H9 (cell line): Measurements from ENCODE around the gene TEC. TPM values are rescaled to one million over a fixed set of nuclear protein-coding genes. Genes with fewer than 3 reads are reported as not detected.

Source experiments
- DNase-seq: peaks from one replicate; pipeline ENCODE4 v3.0.0-alpha.2; 2017
- H2AFZ ChIP-seq: one replicate; pipeline ENCODE4 v1.6.1; 2013; ENCODE audit warnings: mild to moderate bottlenecking, low read length, control low read depth, moderate library complexity
- H2AK5ac ChIP-seq: 2 replicates; pipeline ENCODE4 v1.6.1; 2013; ENCODE audit warnings: low read length, control low read depth, mixed read lengths; ENCODE audit not compliant: insufficient read length
- H2BK120ac ChIP-seq: one replicate; pipeline ENCODE4 v1.6.1; 2013; ENCODE audit warnings: low read depth, mild to moderate bottlenecking, low read length, control low read depth, inconsistent platforms; ENCODE audit not compliant: poor library complexity, severe bottlenecking
- H2BK12ac ChIP-seq: 2 replicates; pipeline ENCODE4 v1.6.1; 2013; ENCODE audit warnings: low read length, control low read depth, mixed read lengths, low read depth; ENCODE audit not compliant: insufficient read length
- H2BK15ac ChIP-seq: 2 replicates; pipeline ENCODE4 v1.6.1; 2013; ENCODE audit warnings: low read depth, low read length, control low read depth
- H2BK20ac ChIP-seq: one replicate; pipeline ENCODE4 v1.6.1; 2013; ENCODE audit warnings: low read depth, mild to moderate bottlenecking, low read length, control low read depth, inconsistent platforms; ENCODE audit not compliant: poor library complexity, severe bottlenecking
- H2BK5ac ChIP-seq: 2 replicates; pipeline ENCODE4 v1.6.1; 2013; ENCODE audit warnings: low read length, control low read depth, mixed read lengths; ENCODE audit not compliant: insufficient read length
- H3K14ac ChIP-seq: 2 replicates; pipeline ENCODE4 v1.6.1; 2013; ENCODE audit warnings: low read length, control low read depth; ENCODE audit not compliant: insufficient read depth
- H3K18ac ChIP-seq: 2 replicates; pipeline ENCODE4 v1.6.1; 2013; ENCODE audit warnings: low read depth, mild to moderate bottlenecking, mixed read lengths, low read length, control low read depth; ENCODE audit not compliant: insufficient read length
- H3K23ac ChIP-seq: 2 replicates; pipeline ENCODE4 v1.6.1; 2013; ENCODE audit warnings: low read length, control low read depth, mixed read lengths, low read depth; ENCODE audit not compliant: insufficient read length
- H3K23me2 ChIP-seq: 2 replicates; pipeline ENCODE4 v1.6.1; 2013; ENCODE audit warnings: low read depth, mild to moderate bottlenecking, mixed read lengths, low read length, control low read depth; ENCODE audit not compliant: insufficient read length, poor library complexity, severe bottlenecking
- H3K27ac ChIP-seq: 2 replicates; pipeline ENCODE4 v1.5.1; 2013; ENCODE audit warnings: low read length, control low read depth, mixed read lengths, low read depth; ENCODE audit not compliant: insufficient read length
- H3K27me3 ChIP-seq: 2 replicates; pipeline ENCODE4 v1.6.1; 2013; ENCODE audit warnings: low read length, control low read depth, inconsistent platforms; ENCODE audit not compliant: insufficient read depth
- H3K4ac ChIP-seq: 2 replicates; pipeline ENCODE4 v1.6.1; 2013; ENCODE audit warnings: low read depth, mild to moderate bottlenecking, control low read depth, inconsistent platforms, low read length, moderate library complexity
- H3K4me1 ChIP-seq: 2 replicates; pipeline ENCODE4 v1.6.1; 2013; ENCODE audit warnings: low read length, control low read depth, inconsistent platforms; ENCODE audit not compliant: insufficient read depth
- H3K4me2 ChIP-seq: 2 replicates; pipeline ENCODE4 v1.6.1; 2013; ENCODE audit warnings: low read length, control low read depth, mixed read lengths; ENCODE audit not compliant: insufficient read length, insufficient read depth
- H3K56ac ChIP-seq: 2 replicates; pipeline ENCODE4 v1.6.1; 2013; ENCODE audit warnings: low read depth, mild to moderate bottlenecking, mixed read lengths, low read length, control low read depth; ENCODE audit not compliant: insufficient read length
- H3K79me1 ChIP-seq: 2 replicates; pipeline ENCODE4 v1.6.1; 2013; ENCODE audit warnings: low read depth, mild to moderate bottlenecking, moderate library complexity, low read length, control low read depth, inconsistent platforms; ENCODE audit not compliant: insufficient read depth, poor library complexity, severe bottlenecking
- H3K79me2 ChIP-seq: 2 replicates; pipeline ENCODE4 v1.6.1; 2013; ENCODE audit warnings: low read length, control low read depth, inconsistent platforms; ENCODE audit not compliant: insufficient read depth
- H3K9ac ChIP-seq: 2 replicates; pipeline ENCODE4 v1.6.1; 2013; ENCODE audit warnings: low read length, control low read depth, mixed read lengths; ENCODE audit not compliant: insufficient read length; ENCODE audit errors: extremely low read depth
- H3K9me3 ChIP-seq: one replicate; pipeline ENCODE4 v1.6.1; 2013; ENCODE audit warnings: low read depth, low read length, inconsistent platforms; ENCODE audit not compliant: control insufficient read depth
- H3T11ph ChIP-seq: one replicate; pipeline ENCODE4 v1.6.1; 2013; ENCODE audit warnings: mild to moderate bottlenecking, low read length, control low read depth, inconsistent platforms
- H4K20me1 ChIP-seq: one replicate; pipeline ENCODE4 v1.6.1; 2013; ENCODE audit not compliant: control insufficient read depth, insufficient read length, insufficient read depth
- H4K5ac ChIP-seq: 2 replicates; pipeline ENCODE4 v1.6.1; 2013; ENCODE audit warnings: low read depth, mild to moderate bottlenecking, mixed read lengths, low read length, control low read depth; ENCODE audit not compliant: insufficient read length
- H4K8ac ChIP-seq: replicated peaks from 2 replicates; pipeline ENCODE4 v1.6.1; 2013; ENCODE audit warnings: low read length, control low read depth, mixed read lengths, low read depth; ENCODE audit not compliant: insufficient read length
- H4K91ac ChIP-seq: 2 replicates; pipeline ENCODE4 v1.6.1; 2013; ENCODE audit warnings: low read depth, mild to moderate bottlenecking, moderate library complexity, mixed read lengths, low read length, control low read depth; ENCODE audit not compliant: insufficient read length
- H3K27ac Mint-ChIP-seq, 3 experiments: 2 replicates in 2 of 3; 3 replicates in 1 of 3; pipeline ENCODE4 v1.8.0; 2020 to 2021; ENCODE audit warnings: mixed read lengths in 3 of 3, mild to moderate bottlenecking in 1 of 3, moderate library complexity in 1 of 3
- H3K27me3 Mint-ChIP-seq: 2 replicates; pipeline ENCODE4 v1.8.0; 2021; ENCODE audit warnings: low read depth, mild to moderate bottlenecking, moderate library complexity, mixed read lengths
- H3K36me3 Mint-ChIP-seq, 3 experiments: 2 replicates in 2 of 3; 3 replicates in 1 of 3; pipeline ENCODE4 v1.8.0; 2020 to 2021; ENCODE audit warnings: low read depth in 3 of 3, mixed read lengths in 3 of 3; ENCODE audit not compliant: insufficient read depth in 1 of 3
- H3K4me1 Mint-ChIP-seq, 2 experiments: 2 replicates each; pipeline ENCODE4 v1.8.0; 2020; ENCODE audit warnings: mixed read lengths in 2 of 2
- H3K4me3 Mint-ChIP-seq, 2 experiments: 2 replicates in 1 of 2; 3 replicates in 1 of 2; pipeline ENCODE4 v1.8.0; 2020 to 2021; ENCODE audit warnings: mild to moderate bottlenecking in 2 of 2, mixed read lengths in 2 of 2, moderate library complexity in 1 of 2
- H3K9me3 Mint-ChIP-seq, 2 experiments: 2 replicates in 1 of 2; 3 replicates in 1 of 2; pipeline ENCODE4 v1.8.0; 2020; ENCODE audit warnings: mild to moderate bottlenecking in 2 of 2, mixed read lengths in 2 of 2, moderate library complexity in 1 of 2
- WGBS: extraction: QIAGEN DNeasy Blood & Tissue Kit; methylation state at CpG from one replicate; pipeline ENCODE4 v1.1.7; 2013; ENCODE audit warnings: missing lambda C conversion rate, low lambda C conversion rate, mixed read lengths; ENCODE audit not compliant: insufficient read length; ENCODE audit errors: extremely low coverage; 5-methylcytosine and 5-hydroxymethylcytosine counted together
- total RNA-seq: library from RNA; stranded (reverse); gene quantifications from 2 replicates; pipeline ENCODE4 v1.2.1, GENCODE V29; 2021
- TF ChIP-seq, protein P1 (sequence below): fragments of 200-600 bp; sonication (generic); conservative IDR thresholded peaks from 3 replicates; pipeline ENCODE4 v1.8.0; 2021; ENCODE audit warnings: antibody characterized with exemption, mild to moderate bottlenecking

Gene TEC
- total RNA-seq, 1 experiment from 2014 or later, result 1.8 TPM

DNA sequence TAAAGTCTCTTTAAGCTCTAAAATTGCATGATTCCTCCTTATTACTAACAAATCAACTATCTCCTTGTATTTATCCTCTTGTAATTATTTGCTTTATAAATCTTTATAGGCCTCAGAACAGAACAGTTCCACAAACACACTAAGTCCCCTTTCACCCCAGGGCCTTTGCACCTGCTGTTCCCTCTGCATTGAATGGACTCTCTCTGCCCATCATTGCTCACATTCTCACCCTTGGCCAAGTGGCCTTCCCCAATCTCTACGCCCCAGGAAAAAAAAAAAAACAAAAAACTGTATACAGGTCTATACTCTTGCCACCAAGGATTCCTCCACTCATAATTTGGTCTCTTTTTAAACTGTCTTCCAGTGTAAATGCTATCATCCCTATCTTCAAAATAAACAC is 53.7 kb downstream of the TEC start:
- Histone ChIP-seq H3K14ac (no peak overlapping the region), H3K27me3 (no peaks in the 10 kb centered on the region), H3K9ac (no peak overlapping the region), H3T11ph (no peak overlapping the region), H3K56ac (no peak overlapping the region), H4K8ac (no peak overlapping the region), H4K20me1 (no peaks in the 10 kb centered on the region), H3K27ac (no peak overlapping the region), H3K18ac (no peak overlapping the region), H4K5ac (no peak overlapping the region), H3K4ac (no peak overlapping the region), H3K79me1 (no peaks in the 10 kb centered on the region), H4K91ac (no peak overlapping the region), H2BK20ac (no peak overlapping the region), H3K23ac (no peak overlapping the region), H3K4me1 (no peaks in the 10 kb centered on the region), H3K79me2 (no peaks in the 10 kb centered on the region), H3K9me3 (no peaks in the 10 kb centered on the region), H2BK120ac (no peak overlapping the region), H3K23me2 (no peaks in the 10 kb centered on the region), H2BK5ac (no peak overlapping the region), H2AFZ (no peak overlapping the region), H2BK12ac (no peak overlapping the region), H2AK5ac (no peak overlapping the region), H2BK15ac (no peak overlapping the region), H3K4me2 (no peak overlapping the region)
- WGBS, result no CpG with 5 or more reads among the region's 1 CpG
- H3K36me3 Mint-ChIP-seq, result peaks cover 0 to 2% (median 0%) of the 10 kb centered on the region in 3 experiments; a peak in 2 of 7 replicates
- no peak for DNase-seq
- no peaks in the 10 kb centered on the region for H3K9me3 Mint-ChIP-seq
- H3K4me3 Mint-ChIP-seq, result no peak overlapping the region
- H3K27ac Mint-ChIP-seq, result no peak overlapping the region
- no peaks in the 10 kb centered on the region for H3K4me1 Mint-ChIP-seq
- H3K27me3 Mint-ChIP-seq, result no peaks in the 10 kb centered on the region; the same call in 1 of the 2 replicates
- TF ChIP-seq, protein P1, sequence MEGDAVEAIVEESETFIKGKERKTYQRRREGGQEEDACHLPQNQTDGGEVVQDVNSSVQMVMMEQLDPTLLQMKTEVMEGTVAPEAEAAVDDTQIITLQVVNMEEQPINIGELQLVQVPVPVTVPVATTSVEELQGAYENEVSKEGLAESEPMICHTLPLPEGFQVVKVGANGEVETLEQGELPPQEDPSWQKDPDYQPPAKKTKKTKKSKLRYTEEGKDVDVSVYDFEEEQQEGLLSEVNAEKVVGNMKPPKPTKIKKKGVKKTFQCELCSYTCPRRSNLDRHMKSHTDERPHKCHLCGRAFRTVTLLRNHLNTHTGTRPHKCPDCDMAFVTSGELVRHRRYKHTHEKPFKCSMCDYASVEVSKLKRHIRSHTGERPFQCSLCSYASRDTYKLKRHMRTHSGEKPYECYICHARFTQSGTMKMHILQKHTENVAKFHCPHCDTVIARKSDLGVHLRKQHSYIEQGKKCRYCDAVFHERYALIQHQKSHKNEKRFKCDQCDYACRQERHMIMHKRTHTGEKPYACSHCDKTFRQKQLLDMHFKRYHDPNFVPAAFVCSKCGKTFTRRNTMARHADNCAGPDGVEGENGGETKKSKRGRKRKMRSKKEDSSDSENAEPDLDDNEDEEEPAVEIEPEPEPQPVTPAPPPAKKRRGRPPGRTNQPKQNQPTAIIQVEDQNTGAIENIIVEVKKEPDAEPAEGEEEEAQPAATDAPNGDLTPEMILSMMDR, result no peak
